ACC112 (cell line): ENCODE results near the gene TXN2.

Experiments
- H2AFZ ChIP-seq: fragments of 200-600 bp; sonication (generic); one replicate; pipeline ENCODE4 v1.6.0; 2017; ENCODE audit warnings: antibody characterized with exemption, low read length; ENCODE audit not compliant: unreplicated experiment
- H3K27ac ChIP-seq: fragments of 200-600 bp; sonication (generic); 2 replicates; pipeline ENCODE4 v1.5.1; 2014; ENCODE audit warnings: low read depth, mild to moderate bottlenecking, antibody characterized with exemption, low read length, moderate library complexity
- H3K27me3 ChIP-seq: fragments of 200-600 bp; sonication (generic); 2 replicates; pipeline ENCODE4 v1.6.1; 2014; ENCODE audit warnings: mild to moderate bottlenecking, antibody characterized with exemption, low read length, moderate library complexity, mixed read lengths; ENCODE audit not compliant: insufficient read depth
- H3K36me3 ChIP-seq: fragments of 200-600 bp; sonication (generic); 2 replicates; pipeline ENCODE4 v1.6.1; 2016; ENCODE audit warnings: mild to moderate bottlenecking, antibody characterized with exemption, low read length, moderate library complexity, mixed read lengths; ENCODE audit not compliant: insufficient read depth
- H3K4me1 ChIP-seq: fragments of 200-600 bp; sonication (generic); one replicate; pipeline ENCODE4 v1.6.1; 2016; ENCODE audit warnings: low read length, mixed read lengths; ENCODE audit not compliant: insufficient read depth, unreplicated experiment, control insufficient read depth
- H3K4me3 ChIP-seq: fragments of 200-600 bp; sonication (generic); 2 replicates; pipeline ENCODE4 v1.5.1; 2014; ENCODE audit warnings: mild to moderate bottlenecking, low read depth, low read length
- H3K79me2 ChIP-seq: fragments of 200-600 bp; sonication (generic); one replicate; pipeline ENCODE4 v1.6.0; 2016; ENCODE audit warnings: low read length; ENCODE audit not compliant: control insufficient read depth, unreplicated experiment, insufficient read depth

TXN2 gene

GRCh38 chr22:36466258-36466657 lies 15.2 kb downstream of the TXN2 start:
- H3K4me1 ChIP-seq = peaks cover 49% of the 10 kb centered on the region
- H3K79me2 ChIP-seq = no peaks in the 10 kb centered on the region
- no peaks in the 10 kb centered on the region for H3K27me3 ChIP-seq
- H3K27ac ChIP-seq = peak overlapping the region; percentile 90; the same call in 1 of the 2 replicates
- H3K4me3 ChIP-seq = no peak overlapping the region
- no peak overlapping the region for H2AFZ ChIP-seq
- H3K36me3 ChIP-seq = no peaks in the 10 kb centered on the region

DNA sequence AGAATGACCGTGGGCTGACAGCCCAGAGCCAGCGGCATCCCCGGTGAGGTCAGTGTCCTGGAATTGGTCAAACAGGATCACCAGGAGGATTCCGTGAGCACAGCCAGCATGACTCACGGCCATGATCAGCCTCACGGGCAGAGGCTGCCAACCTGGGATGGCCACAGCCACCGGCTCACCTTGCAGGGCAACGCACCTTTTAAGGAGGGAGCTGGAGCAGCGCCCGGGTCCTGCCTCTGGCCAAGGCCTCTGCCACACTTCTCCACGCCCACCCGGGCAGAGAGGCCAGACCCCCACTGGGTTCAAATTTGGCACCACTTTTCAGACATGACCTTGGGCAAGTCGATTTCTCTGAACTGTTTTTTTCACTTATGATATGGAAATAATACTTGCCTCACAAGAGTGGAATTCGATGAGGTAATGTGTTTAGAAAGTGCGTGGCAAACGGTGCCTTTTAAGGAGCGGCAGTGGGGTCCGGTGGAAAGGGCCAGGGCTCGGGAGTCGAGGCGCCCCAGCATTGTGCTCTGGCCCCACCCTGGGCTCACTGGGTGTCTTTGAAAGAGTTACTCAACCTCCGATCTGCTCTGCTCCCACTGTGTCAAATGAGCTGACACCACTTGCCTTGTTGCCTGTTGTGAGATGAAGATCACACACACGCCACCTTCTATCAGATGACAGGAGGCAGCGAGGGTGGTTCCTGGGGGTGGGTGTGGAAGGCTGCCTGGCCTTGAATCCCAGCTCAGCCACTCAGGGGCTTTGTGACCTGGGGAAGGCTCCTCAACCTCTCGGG lies 16.0 kb downstream of the TXN2 start:
- H3K4me1 ChIP-seq = peaks cover 48% of the 10 kb centered on the region
- H2AFZ ChIP-seq = no peak overlapping the region
- H3K79me2 ChIP-seq = no peaks in the 10 kb centered on the region
- H3K4me3 ChIP-seq = no peak overlapping the region
- no peaks in the 10 kb centered on the region for H3K36me3 ChIP-seq
- peak overlapping the region; percentile 90 for H3K27ac ChIP-seq
- H3K27me3 ChIP-seq = no peaks in the 10 kb centered on the region

DNA sequence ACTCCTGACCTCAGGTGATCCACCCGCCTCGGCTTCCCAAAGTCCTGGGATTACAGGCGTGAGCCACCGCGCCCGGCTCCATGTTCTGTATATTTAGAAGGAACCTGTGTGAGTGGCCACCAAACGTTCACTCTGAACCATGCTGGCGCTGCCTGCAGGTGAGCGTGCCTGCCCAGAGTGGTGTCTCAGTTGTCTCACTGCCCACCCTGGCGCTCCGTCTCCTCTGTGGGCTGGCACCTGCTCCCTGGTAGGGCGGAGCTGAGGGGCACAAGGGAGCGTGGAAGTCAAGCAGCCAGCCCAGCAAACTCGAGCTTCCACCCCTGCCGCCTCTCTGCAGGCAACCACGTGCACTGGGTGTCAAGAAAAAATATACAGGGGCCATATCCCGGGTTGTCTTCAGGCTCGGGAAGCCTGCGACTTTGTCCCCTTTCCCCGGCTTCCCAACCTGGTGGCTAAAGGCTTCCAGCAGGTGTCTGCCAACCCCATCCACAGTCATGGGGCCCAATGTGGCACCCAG lies 16.7 kb downstream of the TXN2 start:
- peaks cover 48% of the 10 kb centered on the region for H3K4me1 ChIP-seq
- no peaks in the 10 kb centered on the region for H3K27me3 ChIP-seq
- no peaks in the 10 kb centered on the region for H3K79me2 ChIP-seq
- no peak overlapping the region for H2AFZ ChIP-seq
- peak overlapping the region; percentile 90; the same call in 1 of the 2 replicates for H3K27ac ChIP-seq
- H3K36me3 ChIP-seq = no peaks in the 10 kb centered on the region
- H3K4me3 ChIP-seq = no peak overlapping the region

DNA sequence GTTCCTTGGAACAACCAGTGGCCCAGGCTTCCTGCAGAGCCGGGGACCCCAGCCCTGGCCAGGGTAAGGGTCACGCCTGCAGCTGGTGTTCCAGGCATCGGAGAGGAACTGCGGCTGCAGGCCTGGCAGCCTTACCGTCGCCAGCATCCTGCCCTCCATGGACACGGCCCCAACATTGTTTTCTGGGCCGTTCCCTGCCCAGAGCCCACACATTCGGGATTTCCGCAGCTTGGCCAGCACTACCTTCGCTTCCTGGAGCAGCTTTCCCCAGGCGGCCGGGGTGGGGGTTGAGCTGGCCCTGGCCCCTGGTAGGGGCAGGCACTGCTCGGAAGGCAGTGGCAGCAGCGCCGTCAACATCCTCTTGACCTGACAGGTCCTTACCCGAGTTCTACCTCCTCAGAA lies 17.7 kb downstream of the TXN2 start:
- no peak overlapping the region for H2AFZ ChIP-seq
- peaks cover 48% of the 10 kb centered on the region for H3K4me1 ChIP-seq
- no peaks in the 10 kb centered on the region for H3K36me3 ChIP-seq
- H3K79me2 ChIP-seq = no peaks in the 10 kb centered on the region
- no peak overlapping the region for H3K4me3 ChIP-seq
- H3K27me3 ChIP-seq = no peaks in the 10 kb centered on the region
- H3K27ac ChIP-seq = no peak overlapping the region

DNA sequence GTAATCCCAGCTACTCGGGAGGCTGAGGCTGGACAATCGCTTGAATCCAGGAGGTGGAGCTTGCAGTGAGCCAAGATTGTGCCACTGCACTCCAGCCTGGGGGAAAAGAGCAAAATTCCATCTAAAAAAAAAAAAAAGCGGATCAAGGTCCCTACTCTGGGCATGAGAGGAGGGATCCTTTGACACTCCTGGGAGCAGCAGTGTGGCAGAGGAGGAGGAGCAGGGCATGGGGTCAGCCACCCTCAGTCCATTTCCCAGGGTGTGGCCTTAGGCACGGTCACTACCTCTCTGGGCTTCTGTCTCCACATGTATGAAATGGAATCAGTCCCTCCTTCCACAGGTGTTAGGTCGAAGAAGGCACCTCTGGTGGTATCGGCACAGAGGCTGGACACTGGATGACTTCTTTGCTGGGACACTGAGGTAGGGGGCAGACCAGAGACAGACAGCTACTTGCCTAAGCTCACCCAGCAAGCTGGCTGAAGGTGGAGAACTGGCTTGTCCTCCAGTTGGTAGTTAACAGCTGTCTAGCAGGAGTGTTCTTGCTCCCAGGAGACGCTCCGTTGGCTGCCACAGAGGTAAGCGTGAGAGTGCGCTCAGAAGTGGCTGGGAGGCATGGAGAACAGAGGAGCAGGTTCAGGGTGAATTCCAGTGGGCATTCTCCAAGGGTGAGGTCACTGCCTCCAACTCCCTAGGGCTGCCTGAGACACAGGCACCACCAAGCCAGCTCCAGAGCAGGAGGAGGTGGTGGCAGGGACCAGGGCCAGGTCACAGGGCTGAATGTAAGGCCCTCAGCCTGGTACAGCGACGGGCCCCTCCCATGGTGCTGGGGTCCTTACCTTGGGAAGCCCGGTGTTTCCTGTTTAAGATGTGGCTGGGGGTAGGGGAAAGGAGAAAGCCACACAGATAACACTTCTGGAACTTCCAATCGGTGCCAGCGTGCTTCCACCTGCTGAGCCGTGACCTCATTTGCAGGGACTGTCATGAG lies 19.5 kb downstream of the TXN2 start:
- Histone ChIP-seq H3K4me1 (peaks cover 32% of the 10 kb centered on the region), H2AFZ (no peak overlapping the region), H3K27ac (no peak overlapping the region), H3K27me3 (no peaks in the 10 kb centered on the region), H3K4me3 (no peak overlapping the region), H3K36me3 (no peaks in the 10 kb centered on the region), H3K79me2 (no peaks in the 10 kb centered on the region)

- Histone ChIP-seq H3K79me2 (no peaks in the 10 kb centered on the region), H2AFZ (no peak overlapping the region), H3K4me3 (no peak overlapping the region), H3K4me1 (peaks cover 14% of the 10 kb centered on the region), H3K27me3 (no peaks in the 10 kb centered on the region), H3K27ac (no peak overlapping the region), H3K36me3 (no peaks in the 10 kb centered on the region)
These were observed 21.2 kb downstream of the TXN2 start for GRCh38 chr22:36460202-36460601.

DNA sequence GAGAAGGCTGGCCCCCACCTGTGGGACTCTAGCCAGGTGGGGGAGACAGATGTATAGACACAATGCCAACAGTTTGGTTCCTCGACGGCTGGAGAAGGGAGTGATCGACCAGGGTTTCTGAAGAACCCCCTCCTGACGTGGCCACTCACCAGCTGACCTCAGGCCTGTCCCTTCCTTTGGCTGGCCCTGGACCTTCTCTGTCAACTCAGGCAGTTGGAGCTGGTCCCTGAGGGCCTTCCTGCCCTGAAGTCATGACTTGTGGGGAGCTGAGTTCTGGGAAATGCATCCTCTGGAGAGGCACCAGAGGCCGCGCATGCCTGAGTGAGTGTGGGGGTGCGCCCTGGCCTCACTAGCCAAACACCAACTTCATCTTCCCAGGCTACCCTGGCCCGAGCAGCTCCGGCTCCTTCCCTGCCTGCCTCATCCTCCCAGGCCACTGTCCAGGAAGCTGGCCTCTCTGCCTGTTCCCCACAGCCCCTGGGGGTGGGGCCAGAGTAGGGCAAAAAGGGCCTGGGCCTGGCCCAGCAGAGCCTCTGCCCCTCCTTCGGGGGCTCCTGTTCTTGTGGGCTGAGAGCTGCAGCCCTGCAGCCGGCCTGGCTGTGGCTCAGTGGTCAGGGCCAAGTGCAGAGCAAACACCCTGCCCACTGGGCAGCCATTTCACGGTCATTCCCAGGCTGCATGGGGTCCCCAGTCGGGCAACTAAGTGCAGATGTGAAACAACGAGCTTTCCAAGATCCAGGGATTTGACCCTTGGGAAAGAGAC lies 23.6 kb downstream of the TXN2 start:
- H3K4me3 ChIP-seq = no peak overlapping the region
- no peak overlapping the region for H2AFZ ChIP-seq
- no peaks in the 10 kb centered on the region for H3K27me3 ChIP-seq
- H3K79me2 ChIP-seq = no peaks in the 10 kb centered on the region
- peaks cover 9% of the 10 kb centered on the region for H3K4me1 ChIP-seq
- no peak overlapping the region for H3K27ac ChIP-seq
- H3K36me3 ChIP-seq = no peaks in the 10 kb centered on the region

GRCh38 chr22:36456464-36456845 lies 25.0 kb downstream of the TXN2 start:
- H3K27ac ChIP-seq = no peak overlapping the region
- H3K36me3 ChIP-seq = no peaks in the 10 kb centered on the region
- H3K79me2 ChIP-seq = no peaks in the 10 kb centered on the region
- H2AFZ ChIP-seq = no peak overlapping the region
- H3K27me3 ChIP-seq = no peaks in the 10 kb centered on the region
- H3K4me1 ChIP-seq = peaks cover 4% of the 10 kb centered on the region
- no peak overlapping the region for H3K4me3 ChIP-seq

DNA sequence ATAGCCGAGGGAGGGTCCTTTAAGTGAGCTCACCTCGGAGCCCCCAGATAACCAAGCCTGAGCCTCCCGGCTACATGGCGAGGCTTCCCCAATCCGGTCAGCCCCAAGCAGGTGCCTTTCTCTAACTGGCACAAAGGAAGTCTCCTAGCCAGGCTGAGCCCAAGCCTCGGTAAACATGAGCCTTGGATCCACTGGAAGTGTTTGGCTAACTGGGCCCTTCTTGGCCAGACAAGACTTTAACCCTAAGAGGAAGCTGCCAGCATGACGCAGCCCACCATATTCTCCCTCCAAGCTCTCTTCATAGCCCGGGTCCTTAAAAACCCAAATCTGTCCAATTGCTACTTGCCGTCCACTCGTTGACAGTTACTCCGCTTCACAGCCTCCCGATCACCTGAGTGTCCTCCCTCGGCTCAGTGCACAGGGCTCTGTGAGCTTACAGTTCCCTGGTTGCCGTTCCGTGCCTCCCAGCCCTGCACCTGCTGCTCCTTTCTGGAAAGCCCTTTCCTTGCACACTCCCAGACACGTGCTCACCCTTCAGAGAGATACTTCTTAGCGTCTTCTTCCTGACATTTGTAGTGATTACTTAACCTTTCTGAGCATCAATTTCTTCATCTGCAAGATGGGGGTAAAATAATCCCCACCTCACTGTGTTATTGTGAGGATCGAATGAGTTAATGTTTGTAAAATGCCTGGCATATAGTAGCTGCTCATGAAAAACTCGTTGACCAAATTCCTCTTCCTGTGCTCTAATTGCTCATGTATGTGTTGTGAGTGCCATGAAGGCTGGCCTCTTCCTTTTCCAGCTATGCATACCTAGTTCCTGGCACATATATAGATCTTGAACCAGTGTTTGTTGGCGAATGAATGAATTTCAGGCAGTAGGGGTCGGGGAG lies 25.6 kb downstream of the TXN2 start:
- H3K27ac ChIP-seq = no peak overlapping the region
- H2AFZ ChIP-seq = no peak overlapping the region
- H3K4me1 ChIP-seq = peaks cover 4% of the 10 kb centered on the region

More for the DNA sequence above, 25.6 kb downstream of the TXN2 start:
- Histone ChIP-seq H3K79me2 (no peaks in the 10 kb centered on the region), H3K27me3 (no peaks in the 10 kb centered on the region), H3K4me3 (peak overlapping the region; percentile 76; the same call in 1 of the 2 replicates), H3K36me3 (no peaks in the 10 kb centered on the region)
